HG03520 (cell line): Measurements from ENCODE around the gene PTPN21.

Source experiments
- ATAC-seq: cut with Tn5 transposase; IDR thresholded peaks from one replicate; pipeline ENCODE4 v1.9.1; 2021; ENCODE audit warnings: mild to moderate bottlenecking, moderate library complexity; ENCODE audit not compliant: unreplicated experiment

Gene PTPN21

DNA sequence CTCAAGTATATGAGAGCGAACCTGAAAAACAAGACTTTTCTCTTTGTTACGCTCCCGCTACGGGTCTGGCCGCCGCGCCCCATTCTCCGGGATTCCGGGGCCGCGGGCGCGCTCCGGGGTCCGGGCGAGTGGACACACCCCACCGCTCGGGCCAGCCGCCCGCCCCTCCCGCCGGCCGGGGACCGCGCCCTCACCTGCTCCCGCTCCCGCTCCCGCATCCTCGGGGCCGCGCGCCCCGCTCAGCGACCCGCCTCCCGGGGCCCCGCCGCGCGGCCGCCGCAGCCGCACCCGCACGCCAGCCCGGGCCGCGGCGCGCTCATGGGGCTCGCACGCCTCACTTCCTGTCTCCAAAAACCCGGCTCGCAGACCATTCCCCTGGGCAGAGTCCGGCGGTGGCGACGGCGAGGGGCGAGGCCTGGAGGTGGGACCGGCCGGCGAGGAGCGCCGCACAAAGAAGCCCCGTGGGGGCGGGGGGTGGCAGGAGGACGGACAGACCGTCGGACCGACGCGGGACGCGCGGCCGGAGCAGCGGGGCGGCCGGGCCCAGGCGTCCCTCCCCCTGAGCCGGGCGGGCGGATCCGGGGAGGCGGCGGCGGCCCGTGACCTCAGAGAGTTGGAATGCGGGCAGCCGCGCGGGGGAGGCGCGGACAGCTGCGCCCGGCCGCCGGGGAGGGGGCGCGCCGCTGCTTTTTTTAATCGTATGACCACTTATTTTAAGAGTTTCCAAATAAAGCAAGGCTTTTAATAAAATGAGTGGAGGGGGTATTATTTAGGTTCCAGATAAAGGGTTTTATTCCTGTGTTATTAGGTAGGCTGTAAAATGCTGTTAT lies at the start of gene PTPN21:
TSS of gene PTPN21 (minus strand) at position 551 of the 830 bp plus-strand sequence. CDS start 4,590 bp downstream, outside the sequence.
- ATAC-seq = peak; percentile 41

DNA sequence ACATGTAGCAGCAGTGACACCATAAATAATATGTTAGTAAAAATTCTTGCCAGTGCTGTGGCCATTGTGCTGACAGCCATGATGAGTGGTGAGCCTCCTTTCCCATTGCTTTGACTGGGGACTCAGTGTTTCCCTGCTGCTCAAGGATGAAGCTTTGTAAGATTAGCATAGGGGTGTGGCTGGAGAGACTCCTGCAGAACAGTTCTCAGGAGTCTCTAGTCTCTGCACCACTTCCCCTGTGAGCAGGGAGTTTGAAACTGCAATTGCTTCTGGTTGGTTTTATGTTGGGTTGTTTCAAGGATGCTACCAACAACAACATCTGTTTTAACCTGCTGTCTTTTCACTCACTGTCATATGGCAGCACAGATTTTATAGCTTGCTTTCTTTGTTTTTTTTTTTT lies 49.4 kb upstream of the PTPN21 start:
- ATAC-seq = no peak

DNA sequence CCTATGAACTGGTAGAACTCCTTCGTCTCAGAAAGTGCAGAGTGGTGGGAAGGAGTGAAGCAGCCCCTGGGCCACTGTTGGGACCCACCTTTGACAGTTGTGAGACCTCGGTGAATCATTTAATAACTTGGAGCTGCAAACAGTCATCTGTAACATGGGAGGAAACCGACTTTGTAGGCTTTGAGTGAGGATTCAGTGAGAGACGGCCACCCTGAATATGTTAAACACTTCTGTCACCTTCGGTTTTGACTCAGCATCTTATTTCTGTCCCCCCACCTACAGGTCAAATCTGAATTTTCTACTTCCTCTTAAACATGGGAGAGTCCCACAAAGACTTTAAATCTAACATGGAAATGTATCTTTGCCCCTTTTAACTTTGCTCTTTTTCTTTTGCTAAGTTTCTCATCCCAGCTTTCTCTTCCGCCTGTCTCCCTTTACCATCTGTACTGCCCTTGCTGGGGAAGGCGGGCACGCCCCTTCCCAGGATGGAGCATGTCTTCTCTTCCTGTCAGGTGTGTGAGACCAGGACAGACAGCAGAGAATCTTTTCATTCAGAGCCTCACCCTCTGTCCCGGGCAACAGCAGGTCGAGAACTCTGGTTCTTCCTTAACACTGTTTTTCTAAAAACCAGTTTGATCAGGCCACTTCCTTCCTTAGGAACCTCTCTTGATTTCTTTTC lies 45.1 kb upstream of the PTPN21 start:
- ATAC-seq = peak; percentile 93

DNA sequence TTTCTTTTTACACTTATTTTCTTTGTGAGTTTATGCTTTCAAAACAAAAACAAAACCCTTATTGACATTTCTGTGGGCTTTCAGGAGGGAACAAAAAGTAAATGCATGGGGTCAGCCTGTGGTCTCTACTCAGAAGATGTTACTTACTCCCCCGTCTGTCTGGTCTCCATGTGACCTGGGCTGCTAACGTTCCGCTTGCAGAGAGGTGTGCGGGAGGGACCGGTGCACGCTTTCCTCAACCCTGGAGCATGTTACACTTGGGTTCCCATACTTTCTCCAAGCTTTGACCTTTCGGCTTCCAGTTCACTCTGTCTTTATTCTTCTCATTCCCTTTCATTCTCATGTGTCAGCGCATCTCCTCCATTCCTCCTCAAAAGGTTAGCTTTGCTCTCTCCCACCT lies 44.5 kb upstream of the PTPN21 start:
- ATAC-seq = peak; percentile 33

DNA sequence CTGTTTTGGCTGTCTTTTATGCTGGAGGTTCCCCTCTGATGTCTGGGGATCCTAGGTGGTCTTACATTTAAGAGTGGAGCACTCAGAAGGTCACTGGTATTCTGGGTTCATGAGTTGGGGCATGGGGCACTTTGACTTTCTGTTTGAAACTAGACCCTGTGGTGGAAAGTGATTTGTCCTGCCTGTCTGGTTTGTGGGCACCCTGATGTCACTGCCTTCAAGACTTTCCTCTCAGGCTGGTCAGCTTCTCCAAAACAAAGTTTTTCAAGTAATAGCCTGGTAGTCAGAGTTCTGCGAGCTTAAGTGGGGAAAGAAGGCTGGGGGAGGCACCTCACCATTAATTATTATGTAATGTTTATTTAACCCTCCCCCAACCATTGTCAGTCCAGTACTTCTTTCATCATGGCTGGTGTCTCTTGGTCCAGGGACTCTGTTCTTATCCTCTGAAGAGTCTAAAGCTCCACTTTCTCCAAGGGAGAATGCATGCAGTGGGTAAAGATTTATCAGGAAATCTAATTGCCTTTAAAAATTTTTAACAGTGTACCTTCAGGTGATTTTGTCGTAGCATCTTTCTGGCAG lies 43.4 kb upstream of the PTPN21 start:
- no peak for ATAC-seq

DNA sequence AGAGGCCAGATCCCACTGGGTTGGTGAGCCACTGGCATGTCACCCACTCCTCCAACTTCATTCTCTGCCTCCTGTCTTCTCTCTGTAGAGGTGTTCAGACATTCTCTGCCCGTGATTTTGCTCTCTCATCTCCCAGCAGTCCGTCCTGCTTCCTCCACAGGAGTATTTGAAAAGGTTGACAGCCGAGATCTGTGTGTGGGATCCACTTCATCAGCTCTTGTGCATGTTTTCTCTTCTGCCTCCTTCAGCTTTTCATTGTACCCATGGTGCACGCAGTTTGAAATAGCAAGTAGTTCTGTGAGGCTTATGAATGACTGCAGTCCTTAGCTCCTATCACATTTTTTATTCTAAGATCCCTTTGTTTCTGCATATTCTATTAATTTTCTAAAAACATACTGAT lies 42.8 kb upstream of the PTPN21 start:
- ATAC-seq = no peak

DNA sequence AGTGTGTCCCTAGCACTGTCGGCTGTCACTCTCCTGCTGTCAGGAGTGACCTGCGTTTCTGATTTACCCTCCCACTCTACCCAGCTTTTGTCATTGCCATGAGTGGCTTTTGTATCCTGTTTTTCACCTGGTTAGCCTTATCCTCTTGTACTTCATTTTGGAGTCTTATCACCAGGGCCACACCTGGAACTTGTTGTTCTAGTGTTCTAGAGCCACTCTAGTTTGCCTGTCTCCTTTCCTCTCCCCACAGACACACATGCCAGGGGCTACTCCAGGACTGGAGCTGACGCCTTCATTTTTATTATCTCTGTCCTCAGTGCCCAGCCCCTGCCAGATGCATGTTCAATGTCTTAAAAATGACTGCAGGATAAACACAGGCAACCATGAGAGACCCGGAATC lies 42.2 kb upstream of the PTPN21 start:
- no peak for ATAC-seq

DNA sequence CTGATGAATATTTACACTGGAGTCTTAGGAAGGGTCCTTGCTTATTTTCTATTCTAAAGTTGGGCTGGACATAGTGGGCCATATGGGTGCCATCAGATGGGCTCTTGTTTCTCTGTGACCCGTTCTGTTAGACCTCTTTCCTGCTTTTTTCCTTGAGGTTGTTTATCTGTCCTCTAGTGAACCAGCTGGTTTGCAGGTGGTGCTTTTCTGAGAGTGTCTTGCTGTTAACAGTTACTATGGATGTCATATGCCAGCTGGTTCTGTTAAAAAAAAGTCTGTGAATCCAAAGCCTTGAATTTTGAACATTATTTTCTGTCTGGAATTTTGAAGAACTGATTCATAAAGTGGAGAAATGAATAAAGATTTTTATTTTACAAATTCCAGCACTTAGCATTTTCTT lies 37.2 kb upstream of the PTPN21 start:
- no peak for ATAC-seq

DNA sequence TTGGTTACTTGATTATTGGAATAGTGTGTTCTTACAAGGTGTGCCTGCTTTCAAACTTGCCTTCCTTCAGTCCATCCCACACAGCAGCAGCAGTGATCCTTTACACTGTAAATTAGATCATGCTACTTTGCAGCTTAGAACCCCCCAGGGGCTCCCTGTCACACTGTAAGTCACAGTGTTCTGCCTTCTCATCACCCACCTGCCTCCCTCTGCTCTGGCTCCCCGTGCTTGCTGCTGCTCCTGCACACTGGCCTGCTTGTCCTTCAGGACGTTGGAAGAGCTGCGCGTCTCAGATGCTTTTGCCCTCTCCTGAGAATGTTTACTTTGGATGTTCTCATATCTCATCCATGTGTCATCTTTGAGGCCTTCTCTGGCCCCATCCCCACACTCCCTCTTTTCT lies 35.4 kb upstream of the PTPN21 start:
- ATAC-seq = no peak

DNA sequence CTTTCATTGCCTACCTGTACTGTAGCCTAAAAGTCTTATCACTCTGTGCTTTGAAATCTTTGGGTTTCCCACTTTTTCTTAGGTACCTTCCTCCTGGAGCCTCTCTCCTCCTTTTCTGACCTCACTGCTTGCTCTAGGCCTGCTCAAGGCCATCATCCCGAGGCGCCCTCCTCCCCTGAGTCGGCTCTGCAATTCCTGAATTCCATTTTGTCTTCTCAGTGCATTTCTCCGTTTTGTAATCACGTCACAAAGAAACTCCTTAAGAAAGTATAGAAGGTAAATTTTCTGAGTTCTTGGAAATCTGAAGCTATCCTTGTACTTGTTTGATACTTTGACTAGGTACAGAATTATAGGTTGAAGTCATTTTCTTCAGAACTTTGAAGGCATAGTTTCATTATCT lies 33.3 kb upstream of the PTPN21 start:
- no peak for ATAC-seq

DNA sequence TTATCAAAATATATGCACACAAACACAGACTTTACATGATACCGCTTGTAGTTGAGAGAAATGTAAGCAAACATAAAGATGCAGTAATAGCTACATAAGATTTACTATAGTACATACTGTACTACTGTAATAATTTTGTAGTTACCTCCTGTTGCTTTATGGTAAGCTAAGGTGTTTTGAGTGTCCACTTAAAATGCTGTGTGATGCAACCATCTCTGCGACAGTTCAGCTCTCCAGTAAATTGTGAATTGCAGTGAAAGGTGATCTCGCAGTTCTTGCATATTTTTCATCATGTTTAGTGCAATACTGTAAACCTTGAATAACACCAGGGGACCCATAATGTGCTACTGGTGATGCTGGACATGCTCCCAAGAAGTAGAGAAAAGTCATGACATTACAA lies 29.6 kb upstream of the PTPN21 start:
- ATAC-seq = no peak

DNA sequence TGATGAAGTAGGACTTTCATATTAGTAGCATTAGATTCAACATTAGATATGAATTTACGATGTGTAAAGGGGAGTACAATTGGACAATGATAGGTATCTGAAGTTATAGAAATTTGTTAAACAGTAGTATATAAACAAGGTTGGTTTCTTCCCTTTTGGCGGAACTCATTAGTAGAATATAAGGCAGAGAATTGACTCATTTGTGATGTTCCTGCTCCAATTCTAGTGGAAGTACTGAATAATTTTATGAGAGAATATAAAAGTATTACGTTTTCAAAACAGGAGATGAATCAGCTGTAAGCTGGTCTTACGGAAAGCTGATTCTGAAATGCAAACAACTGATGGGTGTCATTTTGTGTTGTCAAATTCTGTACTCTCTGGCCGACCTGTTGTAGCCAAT lies 21.4 kb upstream of the PTPN21 start:
- no peak for ATAC-seq

DNA sequence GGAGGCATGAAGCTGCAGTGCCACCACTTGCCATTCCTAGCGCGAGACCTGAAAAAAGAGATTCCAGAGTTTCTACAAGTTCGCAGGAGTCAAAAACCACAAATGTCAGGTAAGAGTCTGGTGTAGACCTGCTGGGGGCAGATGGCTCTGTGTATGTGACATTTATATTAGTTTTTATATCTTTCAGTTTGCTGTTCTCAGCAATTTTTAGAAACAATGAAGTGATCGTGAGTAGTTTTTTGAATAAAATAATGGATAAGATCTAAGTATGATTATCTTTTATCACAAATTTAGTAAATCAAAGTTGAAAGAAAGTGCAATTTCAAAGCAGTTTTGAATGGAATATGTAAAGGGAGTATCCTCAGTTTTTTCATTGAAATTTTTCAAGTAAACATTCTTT lies 17.3 kb upstream of the PTPN21 start:
- ATAC-seq = no peak

DNA sequence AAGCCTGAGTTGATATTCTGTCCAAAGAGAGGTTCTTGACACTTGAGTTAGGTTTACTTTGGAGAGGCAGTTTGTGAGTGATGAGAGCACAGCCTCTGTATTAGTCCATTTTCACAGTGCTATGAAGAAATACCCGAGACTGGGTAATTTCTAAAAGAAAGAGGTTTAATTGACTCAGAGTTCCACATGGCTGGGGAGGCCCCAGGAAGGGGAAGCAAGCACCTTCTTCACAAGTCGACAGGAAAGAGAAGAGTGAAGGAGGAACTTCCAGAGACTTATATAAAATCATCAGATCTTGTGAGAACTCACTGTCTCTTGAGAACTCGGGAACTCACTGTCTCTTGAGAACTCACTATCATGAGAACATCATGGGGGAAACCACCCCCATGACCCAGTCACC lies 13.4 kb upstream of the PTPN21 start:
- ATAC-seq = no peak

DNA sequence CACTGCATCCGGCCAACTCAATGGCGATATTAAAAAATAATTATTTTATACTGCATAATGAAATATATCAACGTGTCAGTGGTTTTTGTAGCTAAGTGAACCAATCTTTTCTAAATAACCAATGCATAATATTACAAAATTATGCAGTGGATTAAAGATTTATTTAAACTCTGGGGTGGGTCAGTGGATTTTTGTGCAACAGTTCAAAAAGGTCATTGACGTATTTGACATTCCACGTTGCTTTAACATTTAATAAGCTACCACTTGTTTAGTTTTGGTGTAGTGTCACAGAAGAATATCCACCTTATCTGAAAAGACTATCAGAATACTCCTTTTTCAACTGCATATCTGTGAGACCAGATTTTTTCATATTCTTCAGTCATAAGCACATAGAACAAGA lies 10.6 kb upstream of the PTPN21 start:
- ATAC-seq = no peak

DNA sequence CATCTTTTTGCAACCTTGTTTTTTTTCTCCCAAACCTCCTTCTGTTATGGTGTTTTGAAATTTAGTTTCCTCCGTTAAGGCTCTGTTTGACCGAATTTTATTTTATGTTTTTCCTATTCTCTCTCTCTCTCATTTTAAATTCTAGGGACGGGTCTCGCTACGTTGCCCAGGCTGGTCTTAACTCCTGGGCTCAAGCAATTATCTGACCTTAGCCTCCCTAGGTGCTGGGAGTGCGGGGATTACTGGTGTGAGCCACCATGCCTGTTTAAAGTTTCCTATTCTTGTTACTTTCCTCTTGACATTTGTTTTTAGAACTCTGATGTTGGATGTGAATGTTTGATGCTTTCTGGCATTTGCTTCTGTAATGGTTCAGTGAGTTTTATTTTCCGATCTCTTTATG lies 9.0 kb upstream of the PTPN21 start:
- ATAC-seq = no peak

DNA sequence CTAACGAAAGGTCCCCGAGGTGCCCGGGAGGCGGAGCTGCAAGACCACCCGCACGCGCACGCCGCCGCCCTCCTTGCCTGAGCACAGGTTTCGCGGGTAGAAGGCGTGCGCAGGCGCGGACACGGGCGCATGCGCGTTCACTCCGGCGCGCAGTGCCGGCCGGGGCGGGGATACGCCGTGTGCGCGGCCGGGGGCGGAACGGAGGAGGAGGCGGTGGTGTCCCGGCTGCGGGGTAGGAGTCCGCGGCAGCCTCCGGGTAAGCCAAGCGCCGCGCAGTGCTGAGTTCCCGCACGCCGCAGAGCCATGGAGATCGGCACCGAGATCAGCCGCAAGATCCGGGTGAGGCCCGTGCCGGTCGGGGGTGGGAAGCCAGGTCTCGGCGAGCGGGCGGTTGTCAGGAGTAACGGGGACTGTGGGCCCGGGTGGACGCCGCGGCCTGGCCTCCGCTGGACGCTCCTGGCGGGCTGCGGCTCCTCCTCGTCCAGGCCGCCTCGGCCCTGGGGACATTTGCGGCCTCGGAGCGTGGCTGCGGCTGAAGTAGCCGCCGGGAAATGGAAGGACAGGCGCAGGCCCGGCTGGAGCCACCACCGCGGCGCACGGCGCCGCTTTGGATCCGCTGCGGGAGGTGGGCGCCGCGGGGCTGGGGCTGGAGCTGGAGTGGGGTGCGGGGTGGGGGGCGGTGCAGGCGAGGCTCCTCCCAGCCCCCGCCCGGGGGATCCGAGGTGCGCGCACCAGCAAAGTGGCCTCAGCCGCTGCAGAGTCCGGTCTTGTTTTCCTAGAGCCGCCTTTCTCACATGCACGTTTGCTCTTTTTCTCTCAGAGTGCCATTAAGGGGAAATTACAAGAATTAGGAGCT lies 8.3 kb upstream of the PTPN21 start, which contains the start of gene ZC3H14:
TSS of gene ZC3H14 (plus strand) at position 207 of the 856 bp plus-strand sequence. CDS start at position 304, 97 bp downstream.
- peak; percentile 94 for ATAC-seq

DNA sequence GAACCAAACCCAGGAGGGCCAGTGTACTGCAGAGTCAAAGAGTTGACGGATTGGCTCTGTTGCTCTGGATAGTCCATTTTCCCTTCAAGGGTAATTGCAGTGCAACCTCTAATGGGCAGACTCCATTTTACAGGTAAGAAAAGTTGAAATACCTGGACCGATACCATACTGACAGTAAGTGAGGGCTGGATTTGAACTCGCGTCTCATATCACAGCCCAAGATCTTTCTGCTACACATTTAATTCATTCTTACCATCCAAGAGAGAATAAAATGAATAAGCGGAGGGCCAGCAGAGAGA lies 7.7 kb upstream of the PTPN21 start:
- ATAC-seq = no peak

DNA sequence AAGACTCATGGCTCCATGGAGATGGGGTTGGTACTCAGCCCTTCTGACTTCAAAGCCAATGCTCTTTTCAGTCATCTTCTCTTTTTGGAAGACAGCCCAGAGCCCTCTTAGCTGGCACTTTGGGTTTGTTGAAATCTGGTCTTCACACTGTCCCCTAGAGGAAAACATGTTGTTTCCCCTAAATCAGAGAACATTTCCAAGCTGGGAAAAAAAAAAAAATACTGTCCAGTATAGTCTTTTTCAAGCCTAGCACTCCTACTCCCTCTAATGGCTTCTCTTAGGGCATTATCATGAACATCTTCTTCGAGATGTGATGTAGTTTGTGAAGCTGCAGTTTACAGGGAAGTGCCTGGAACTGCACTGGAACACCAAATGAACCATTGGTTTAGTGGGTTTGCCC lies 5.0 kb upstream of the PTPN21 start:
- no peak for ATAC-seq

DNA sequence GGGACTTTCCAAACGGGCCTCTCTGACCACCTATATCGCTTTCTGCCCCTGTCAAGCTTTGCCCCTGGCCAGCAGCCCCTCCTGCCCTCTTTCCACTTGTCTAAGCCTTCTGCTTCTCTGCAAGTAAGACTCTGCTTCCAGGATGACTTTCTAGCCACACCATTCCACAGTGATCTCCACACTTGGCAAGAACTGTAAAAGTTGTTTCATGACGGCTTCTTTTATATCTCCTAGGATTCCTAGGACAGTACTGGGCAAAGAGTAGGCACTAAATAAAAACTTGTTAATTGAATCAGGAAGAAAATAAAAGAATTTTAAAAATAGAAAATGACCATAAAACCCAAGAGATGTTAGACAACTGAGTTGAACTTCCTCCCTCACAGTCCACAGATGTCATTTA lies 1.8 kb upstream of the PTPN21 start:
- no peak for ATAC-seq

DNA sequence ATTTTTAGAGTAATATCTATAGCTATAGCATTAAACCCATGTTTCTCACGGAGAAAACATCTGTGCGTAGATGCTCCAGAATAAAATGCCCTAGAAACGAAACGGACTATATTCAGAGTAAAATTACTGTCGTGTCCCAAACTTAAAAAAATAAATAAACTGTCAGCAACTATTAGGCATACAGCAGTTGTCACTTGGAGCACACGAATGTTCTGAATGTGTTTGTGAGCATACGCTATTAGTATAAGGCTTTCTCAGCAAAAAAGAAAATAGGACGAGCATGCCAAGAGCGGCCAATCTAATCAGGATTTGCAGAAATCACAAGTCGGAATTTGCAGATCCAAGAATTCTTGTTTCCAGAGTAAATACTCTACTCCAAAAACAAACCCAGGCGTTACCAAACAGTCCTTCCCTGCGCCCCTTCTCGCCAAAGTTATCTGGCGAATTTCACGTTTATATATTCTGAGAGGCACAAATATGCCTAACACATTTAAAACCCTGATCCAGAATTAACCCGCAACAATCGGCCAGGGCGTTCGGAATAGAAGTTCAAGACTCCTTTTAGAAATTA lies 836 bp downstream of the PTPN21 start:
- ATAC-seq = no peak
